SK-N-MC (cell line): ENCODE results near the gene SCG5.

Source experiments
- EZH2 ChIP-seq: fragments of 200-600 bp; sonication (generic); IDR thresholded peaks from one replicate; pipeline ENCODE4 v1.6.1; 2017; ENCODE audit warnings: antibody characterized with exemption
- POLR2AphosphoS5 ChIP-seq: IDR thresholded peaks from 2 replicates; pipeline ENCODE4 v1.6.1; 2012; ENCODE audit warnings: mild to moderate bottlenecking, low read depth, low read length, borderline replicate concordance

GRCh38 chr15:32664796-32665195, 23.3 kb downstream of the SCG5 start:
- TF ChIP-seq POLR2AphosphoS5 (no peak), EZH2 (no peak)
